GM12875 (cell line): ENCODE data around the gene RGR.

Experiments used
- H3K4me3 ChIP-seq: one replicate; pipeline ENCODE4 v1.5.1; 2011; ENCODE audit warnings: low read depth, low read length, control low read depth
- TF ChIP-seq, protein P1 (sequence below): IDR thresholded peaks from 2 replicates; pipeline ENCODE4 v1.5.1; 2011; ENCODE audit warnings: low read depth, mild to moderate bottlenecking, control low read depth, inconsistent platforms, low read length, moderate library complexity, borderline replicate concordance; ENCODE audit not compliant: insufficient read depth

Gene RGR

DNA sequence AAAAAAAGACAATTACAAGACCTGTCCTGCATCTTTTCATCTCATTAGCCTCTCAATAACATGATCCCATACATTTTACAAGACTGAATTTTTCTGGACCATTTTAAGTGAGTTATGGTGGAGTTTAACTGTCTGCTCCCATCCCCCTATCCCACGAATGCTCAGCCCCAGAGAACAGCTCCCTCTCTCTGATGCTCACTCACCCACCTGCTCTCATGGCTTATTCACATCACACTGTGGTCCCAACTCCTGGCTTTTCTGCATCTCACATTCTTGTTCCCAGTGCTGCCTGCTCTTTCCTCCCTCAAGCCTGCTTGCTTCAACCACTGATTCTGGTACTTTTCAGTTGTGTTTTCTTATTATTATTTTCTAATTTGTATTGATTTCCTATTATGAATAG is 63.2 kb downstream of the RGR start:
- no peak overlapping the region for H3K4me3 ChIP-seq
- TF ChIP-seq, protein P1, sequence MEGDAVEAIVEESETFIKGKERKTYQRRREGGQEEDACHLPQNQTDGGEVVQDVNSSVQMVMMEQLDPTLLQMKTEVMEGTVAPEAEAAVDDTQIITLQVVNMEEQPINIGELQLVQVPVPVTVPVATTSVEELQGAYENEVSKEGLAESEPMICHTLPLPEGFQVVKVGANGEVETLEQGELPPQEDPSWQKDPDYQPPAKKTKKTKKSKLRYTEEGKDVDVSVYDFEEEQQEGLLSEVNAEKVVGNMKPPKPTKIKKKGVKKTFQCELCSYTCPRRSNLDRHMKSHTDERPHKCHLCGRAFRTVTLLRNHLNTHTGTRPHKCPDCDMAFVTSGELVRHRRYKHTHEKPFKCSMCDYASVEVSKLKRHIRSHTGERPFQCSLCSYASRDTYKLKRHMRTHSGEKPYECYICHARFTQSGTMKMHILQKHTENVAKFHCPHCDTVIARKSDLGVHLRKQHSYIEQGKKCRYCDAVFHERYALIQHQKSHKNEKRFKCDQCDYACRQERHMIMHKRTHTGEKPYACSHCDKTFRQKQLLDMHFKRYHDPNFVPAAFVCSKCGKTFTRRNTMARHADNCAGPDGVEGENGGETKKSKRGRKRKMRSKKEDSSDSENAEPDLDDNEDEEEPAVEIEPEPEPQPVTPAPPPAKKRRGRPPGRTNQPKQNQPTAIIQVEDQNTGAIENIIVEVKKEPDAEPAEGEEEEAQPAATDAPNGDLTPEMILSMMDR = no peak

DNA sequence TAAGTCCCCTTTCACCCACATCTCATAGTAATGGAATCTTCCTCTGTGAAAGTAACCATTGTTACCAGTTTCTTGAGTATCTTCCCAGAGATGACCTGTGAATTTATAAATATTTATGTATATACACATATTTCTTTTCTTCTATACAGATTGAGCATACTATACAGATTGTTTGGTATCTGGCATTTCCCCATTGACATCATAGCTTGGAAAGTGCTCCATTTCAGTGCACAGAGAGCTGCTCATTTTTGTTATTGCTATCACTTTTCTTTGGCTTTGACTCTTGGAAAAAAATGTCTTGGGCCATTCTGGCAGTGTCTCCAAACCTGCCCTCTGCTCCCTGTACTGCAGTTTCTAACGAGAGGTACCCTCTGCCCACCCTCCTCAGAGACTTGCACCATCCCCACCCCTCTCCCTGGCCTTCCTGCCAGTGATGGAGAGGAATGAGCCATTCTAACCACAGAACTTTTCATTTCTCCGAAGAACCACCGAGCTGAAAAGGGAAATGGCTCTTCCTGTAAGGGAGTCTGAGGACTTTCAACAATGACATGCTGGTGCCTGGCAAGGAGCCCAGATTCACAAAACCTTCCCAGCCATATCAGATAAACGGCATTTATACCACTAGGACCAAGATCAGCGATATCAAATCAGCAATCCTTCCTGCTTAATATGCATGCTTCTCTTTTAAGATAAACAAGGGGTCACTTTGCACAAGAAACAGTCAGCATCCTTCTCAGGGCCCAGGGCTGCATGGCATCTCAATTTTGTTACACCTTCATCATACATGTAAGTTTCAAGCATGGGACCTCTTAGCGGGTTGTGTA is 63.8 kb downstream of the RGR start:
- no peak overlapping the region for H3K4me3 ChIP-seq
- TF ChIP-seq, protein P1 = no peak
